IPS-15b (cell line): Measurements from ENCODE around the gene UBE2F.

Source experiments
- H3K27me3 ChIP-seq: one replicate; pipeline ENCODE4 v1.6.1; 2013; ENCODE audit warnings: low read length; ENCODE audit not compliant: control insufficient read depth, insufficient read depth
- H3K36me3 ChIP-seq: one replicate; pipeline ENCODE4 v1.6.1; 2013; ENCODE audit warnings: low read length; ENCODE audit not compliant: control insufficient read depth, insufficient read depth
- H3K4me1 ChIP-seq: one replicate; pipeline ENCODE4 v1.6.1; 2013; ENCODE audit warnings: mild to moderate bottlenecking, low read length; ENCODE audit not compliant: control insufficient read depth, insufficient read depth
- H3K4me3 ChIP-seq: one replicate; pipeline ENCODE4 v1.5.1; 2013; ENCODE audit warnings: low read depth, low read length
- H3K9ac ChIP-seq: one replicate; pipeline ENCODE4 v1.6.1; 2013; ENCODE audit warnings: low read depth, mild to moderate bottlenecking, low read length
- H3K9me3 ChIP-seq: one replicate; pipeline ENCODE4 v1.6.1; 2013; ENCODE audit warnings: mild to moderate bottlenecking, low read length; ENCODE audit not compliant: control insufficient read depth, insufficient read depth

The UBE2F gene

DNA sequence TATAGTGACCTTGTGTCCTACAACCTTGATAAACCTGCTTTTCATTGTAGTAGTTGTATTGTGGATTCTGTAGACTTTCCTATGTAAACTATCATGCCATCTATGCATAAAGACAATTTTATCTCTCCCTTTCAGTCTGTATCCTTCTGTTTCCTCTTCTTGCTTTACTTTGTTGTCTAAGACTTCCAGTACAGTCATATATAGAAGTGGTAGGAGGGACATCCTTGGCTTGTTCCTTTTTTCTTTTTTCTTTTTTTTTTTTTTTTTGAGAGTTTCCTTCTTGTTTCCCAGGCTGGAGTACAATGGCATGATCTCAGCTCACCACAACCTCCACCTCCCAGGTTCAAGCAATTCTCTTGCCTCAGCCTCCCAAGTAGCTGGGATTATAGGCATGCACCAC is 39.7 kb downstream of the UBE2F start:
- Histone ChIP-seq H3K4me3 (no peak overlapping the region), H3K9ac (no peak overlapping the region), H3K4me1 (no peaks in the 10 kb centered on the region), H3K27me3 (no peaks in the 10 kb centered on the region), H3K9me3 (no peaks in the 10 kb centered on the region), H3K36me3 (no peaks in the 10 kb centered on the region)

DNA sequence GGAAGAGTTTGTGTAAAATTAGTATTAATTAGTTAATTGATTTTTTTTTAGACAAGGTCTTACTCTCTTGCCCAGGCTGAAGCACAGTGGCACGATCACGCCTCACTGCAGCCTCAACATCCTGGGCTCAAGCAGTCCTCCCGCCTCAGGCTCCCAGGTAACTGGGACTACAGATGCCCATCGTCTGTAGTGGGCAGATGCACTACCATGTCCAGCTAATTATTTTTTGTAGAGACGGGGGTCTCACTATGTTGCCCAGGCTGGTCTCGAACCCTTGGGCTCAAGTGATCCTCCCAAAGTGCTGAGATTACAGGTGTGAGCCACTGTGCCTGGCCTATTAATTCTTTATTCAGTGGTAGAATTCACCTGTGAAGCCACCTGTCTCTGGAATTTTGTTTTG is 41.1 kb downstream of the UBE2F start:
- Histone ChIP-seq H3K4me3 (no peak overlapping the region), H3K9ac (no peak overlapping the region), H3K4me1 (no peaks in the 10 kb centered on the region), H3K27me3 (no peaks in the 10 kb centered on the region), H3K9me3 (no peaks in the 10 kb centered on the region), H3K36me3 (no peaks in the 10 kb centered on the region)

DNA sequence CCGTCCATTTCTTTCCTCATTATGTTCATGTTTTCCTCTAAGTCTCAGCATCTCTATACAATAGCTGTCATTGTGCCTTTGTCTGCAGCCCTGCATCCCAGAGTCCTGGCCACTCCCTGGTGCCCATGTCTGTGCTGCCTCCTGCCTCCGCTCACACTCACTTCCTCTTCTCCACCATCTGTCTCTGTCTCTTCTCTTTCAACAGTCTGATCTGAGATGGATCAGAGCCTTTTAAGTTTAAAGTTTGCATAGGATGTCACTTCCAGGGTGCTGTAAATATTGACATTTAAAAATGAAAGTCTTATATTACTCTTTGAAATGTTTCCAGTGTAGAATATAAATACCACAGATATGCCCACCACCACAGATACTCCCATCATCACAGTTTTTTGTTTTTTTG is 42.7 kb downstream of the UBE2F start:
- Histone ChIP-seq H3K4me3 (no peak overlapping the region), H3K9ac (no peak overlapping the region), H3K27me3 (no peaks in the 10 kb centered on the region), H3K36me3 (peaks cover 2% of the 10 kb centered on the region), H3K9me3 (no peaks in the 10 kb centered on the region), H3K4me1 (no peaks in the 10 kb centered on the region)

DNA sequence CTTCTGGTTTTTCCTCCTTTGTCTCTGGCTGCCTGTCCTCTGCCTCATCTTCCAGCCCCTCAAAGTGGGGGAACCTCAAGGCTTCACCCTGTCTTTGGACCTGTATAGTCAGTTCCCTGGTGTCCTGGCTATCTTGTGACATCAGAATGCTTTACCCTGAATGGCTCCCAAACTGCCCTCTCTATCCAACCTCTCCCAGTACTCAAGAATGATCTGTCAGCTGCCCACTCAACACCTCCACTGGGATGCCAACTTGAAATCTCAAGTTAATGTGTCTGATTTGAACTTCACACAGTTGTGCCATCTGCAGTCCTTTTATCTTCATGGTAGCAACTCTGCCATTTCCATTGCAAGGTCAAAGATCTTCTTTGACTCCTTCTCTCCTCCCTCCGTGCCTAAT is 43.8 kb downstream of the UBE2F start:
- Histone ChIP-seq H3K27me3 (no peaks in the 10 kb centered on the region), H3K4me1 (no peaks in the 10 kb centered on the region), H3K36me3 (peaks cover 2% of the 10 kb centered on the region), H3K9ac (no peak overlapping the region), H3K4me3 (no peak overlapping the region), H3K9me3 (no peaks in the 10 kb centered on the region)

DNA sequence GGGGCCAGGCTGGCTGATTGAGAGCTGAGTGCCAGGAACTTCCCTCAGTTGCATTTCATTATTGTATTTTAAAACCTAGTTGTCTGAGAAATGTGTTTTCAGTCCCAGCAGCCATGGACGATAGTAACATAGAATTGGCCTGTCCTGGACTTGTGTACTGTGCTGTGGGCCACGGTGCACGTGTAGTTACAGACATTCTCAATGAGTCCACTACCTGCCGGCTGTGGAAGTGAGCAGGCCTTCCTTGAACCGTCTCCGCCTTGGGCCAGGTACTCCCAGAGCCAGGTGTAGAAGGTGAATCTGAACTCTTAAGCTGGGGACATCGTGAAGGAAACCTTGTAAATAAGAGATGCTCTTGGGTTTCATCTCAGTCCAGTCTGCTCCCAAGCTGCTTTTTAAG is 47.0 kb downstream of the UBE2F start:
- H3K9me3 ChIP-seq = no peaks in the 10 kb centered on the region
- peaks cover 2% of the 10 kb centered on the region for H3K36me3 ChIP-seq
- H3K27me3 ChIP-seq = no peaks in the 10 kb centered on the region
- no peaks in the 10 kb centered on the region for H3K4me1 ChIP-seq
- H3K9ac ChIP-seq = no peak overlapping the region
- no peak overlapping the region for H3K4me3 ChIP-seq

DNA sequence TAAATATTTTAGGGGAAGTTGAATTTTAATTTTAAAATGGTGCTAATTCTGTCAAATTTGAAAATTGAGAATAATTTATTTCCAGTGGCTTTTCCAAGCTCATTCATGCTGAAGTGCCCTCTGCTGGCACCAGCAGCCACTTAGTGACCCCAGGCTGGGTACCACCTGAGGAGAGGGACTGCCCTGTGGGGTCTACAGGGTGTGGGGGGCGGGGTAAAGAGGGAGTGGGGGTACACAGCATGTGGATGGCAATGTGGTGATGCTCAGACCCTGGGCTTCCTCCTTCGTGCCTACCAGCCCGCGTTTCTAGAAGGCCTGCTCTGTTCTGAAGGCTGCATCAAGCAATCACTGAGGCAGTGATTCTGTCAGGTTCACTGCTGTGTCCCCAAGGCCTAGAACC is 48.9 kb downstream of the UBE2F start:
- H3K4me1 ChIP-seq = no peaks in the 10 kb centered on the region
- H3K36me3 ChIP-seq = peaks cover 2% of the 10 kb centered on the region

DNA sequence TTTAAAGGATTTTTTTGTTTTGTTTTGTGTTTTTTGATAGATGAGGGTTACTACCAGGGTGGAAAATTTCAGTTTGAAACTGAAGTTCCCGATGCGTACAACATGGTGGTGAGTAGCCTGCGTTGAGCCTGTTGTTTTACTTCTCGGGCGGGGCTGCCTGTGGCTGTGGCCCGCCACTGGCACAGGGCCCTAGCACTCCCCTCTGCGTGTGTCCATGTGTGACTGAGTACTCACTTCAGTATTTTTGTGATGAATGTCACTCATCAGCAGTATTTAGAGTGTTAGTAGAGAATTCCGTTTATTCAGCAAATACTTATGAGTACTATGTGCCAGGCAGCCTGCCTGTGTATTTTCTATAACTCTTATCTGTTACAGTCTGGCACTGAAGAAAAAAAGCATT is 49.7 kb downstream of the UBE2F start:
- peaks cover 2% of the 10 kb centered on the region for H3K36me3 ChIP-seq
- no peaks in the 10 kb centered on the region for H3K27me3 ChIP-seq
- H3K4me1 ChIP-seq = no peaks in the 10 kb centered on the region
- H3K4me3 ChIP-seq = no peak overlapping the region
- no peak overlapping the region for H3K9ac ChIP-seq
- H3K9me3 ChIP-seq = no peaks in the 10 kb centered on the region

More for the DNA sequence above, 48.9 kb downstream of the UBE2F start:
- H3K9ac ChIP-seq = no peak overlapping the region
- no peaks in the 10 kb centered on the region for H3K27me3 ChIP-seq
- H3K4me3 ChIP-seq = no peak overlapping the region
- no peaks in the 10 kb centered on the region for H3K9me3 ChIP-seq

DNA sequence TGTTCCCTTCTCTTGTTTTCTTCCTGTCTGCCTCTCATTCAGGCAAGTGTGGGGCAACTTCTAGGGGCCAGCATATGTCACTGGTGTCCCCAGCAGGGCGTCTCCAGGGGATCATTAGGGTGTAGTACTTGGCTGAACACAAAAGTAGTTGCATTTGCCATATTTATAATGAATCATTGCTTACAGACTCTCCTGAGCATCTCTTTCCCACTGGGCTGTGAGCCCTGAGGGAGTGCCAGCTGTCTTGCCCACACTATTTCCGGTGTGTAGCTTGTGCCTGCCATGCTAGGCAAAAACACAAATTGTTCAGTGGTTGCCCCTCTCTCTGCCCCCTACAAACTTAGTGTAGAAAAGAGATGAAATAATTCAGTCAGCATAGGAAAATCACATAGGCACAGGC is 53.1 kb downstream of the UBE2F start:
- no peaks in the 10 kb centered on the region for H3K27me3 ChIP-seq
- H3K4me1 ChIP-seq = no peaks in the 10 kb centered on the region
- H3K36me3 ChIP-seq = peaks cover 1% of the 10 kb centered on the region
- no peaks in the 10 kb centered on the region for H3K9me3 ChIP-seq
- no peak overlapping the region for H3K9ac ChIP-seq
- no peak overlapping the region for H3K4me3 ChIP-seq

DNA sequence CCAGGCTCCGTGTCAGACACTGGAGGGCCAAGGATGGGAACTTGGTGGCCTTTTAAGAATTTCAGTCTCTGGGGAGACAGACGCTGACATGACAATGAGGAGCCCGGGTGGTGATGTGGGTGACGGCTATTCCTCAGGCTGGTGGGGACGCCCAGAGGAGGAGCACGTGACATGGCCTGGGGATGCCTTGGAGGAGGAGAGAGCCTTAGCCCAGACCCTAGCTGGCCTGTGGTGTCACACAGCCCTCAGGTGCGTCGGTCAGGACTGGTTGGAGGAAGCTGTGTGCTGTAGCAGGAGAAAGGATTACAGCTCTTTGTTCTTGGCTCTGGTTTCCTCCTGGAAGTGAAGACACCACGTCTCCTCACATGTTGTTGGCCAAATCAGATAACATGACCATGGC is 54.0 kb downstream of the UBE2F start:
- H3K4me1 ChIP-seq = no peaks in the 10 kb centered on the region
- no peaks in the 10 kb centered on the region for H3K27me3 ChIP-seq
- peaks cover 3% of the 10 kb centered on the region for H3K36me3 ChIP-seq
- no peaks in the 10 kb centered on the region for H3K9me3 ChIP-seq
- H3K4me3 ChIP-seq = no peak overlapping the region
- no peak overlapping the region for H3K9ac ChIP-seq

DNA sequence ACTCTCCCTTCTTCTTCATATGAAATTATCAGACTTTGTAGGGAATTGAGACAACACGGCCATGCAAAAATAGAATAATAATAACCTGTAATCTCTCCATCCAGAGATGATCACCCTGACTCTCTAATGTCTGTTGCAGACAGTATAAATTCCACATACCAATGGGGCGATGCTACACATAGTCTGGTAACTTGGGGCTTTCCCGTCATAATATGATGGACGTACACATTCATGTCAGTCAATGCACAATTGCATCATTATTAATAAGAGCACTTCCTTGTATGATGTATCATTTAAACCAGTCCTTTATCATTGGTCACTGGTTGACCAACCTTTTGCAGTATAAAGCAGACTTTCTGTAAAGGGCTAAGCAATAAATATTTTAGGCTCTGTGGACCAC is 54.5 kb downstream of the UBE2F start:
- H3K4me3 ChIP-seq = no peak overlapping the region
- no peaks in the 10 kb centered on the region for H3K27me3 ChIP-seq
- H3K9me3 ChIP-seq = no peaks in the 10 kb centered on the region
- H3K36me3 ChIP-seq = peaks cover 3% of the 10 kb centered on the region
- H3K4me1 ChIP-seq = no peaks in the 10 kb centered on the region
- no peak overlapping the region for H3K9ac ChIP-seq

DNA sequence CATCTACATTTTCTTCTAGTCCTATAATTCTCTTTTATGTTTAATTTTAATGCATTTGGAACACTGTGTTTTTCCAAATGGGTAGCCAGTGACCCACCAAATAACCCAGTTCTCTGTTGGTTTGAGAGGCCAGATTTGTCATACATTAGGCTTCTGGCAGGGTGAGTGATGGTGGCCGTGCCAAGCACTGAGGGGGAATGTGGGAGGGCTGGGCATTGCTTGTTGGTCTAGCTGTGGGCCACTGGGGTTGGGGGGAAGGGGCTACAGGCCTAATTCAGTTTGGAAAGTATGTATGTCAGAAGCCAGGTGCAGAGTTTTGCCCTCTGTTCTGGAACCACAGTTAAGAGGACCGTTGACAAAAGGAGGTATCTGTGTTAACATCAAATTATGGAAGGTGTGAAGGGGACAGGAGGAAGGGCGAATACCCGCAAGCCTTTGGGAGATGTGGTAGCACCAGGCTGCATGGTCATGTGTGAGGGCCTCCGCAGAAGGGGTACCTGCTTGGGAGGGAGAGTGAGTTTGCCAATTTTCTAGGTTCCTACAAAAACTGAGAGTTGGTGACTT is 55.9 kb downstream of the UBE2F start:
- H3K9me3 ChIP-seq = no peaks in the 10 kb centered on the region
- peaks cover 3% of the 10 kb centered on the region for H3K36me3 ChIP-seq
- H3K4me3 ChIP-seq = no peak overlapping the region
- H3K4me1 ChIP-seq = no peaks in the 10 kb centered on the region
- no peaks in the 10 kb centered on the region for H3K27me3 ChIP-seq
- no peak overlapping the region for H3K9ac ChIP-seq

DNA sequence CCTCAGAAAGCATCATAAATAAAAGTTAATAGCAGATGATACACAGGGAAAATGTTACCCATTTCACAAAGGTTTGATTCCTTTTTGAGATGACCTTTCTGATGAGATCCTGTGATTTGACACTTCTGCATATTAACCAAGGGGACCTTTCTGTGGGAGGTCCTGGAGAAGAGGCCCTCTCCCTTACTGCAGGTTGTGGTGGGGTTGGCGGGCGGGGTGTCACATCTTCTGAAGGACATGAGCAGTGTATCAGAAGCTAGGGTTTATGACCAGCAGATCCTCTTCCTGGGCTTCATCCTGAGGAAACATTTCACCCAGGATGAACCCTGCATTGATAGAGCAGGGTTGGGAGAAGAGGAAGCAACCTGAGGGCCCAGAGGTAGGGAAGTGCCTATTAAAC is 56.8 kb downstream of the UBE2F start:
- H3K9me3 ChIP-seq = no peaks in the 10 kb centered on the region
- peaks cover 3% of the 10 kb centered on the region for H3K36me3 ChIP-seq
- no peaks in the 10 kb centered on the region for H3K4me1 ChIP-seq
- no peaks in the 10 kb centered on the region for H3K27me3 ChIP-seq
- H3K9ac ChIP-seq = no peak overlapping the region
- no peak overlapping the region for H3K4me3 ChIP-seq

DNA sequence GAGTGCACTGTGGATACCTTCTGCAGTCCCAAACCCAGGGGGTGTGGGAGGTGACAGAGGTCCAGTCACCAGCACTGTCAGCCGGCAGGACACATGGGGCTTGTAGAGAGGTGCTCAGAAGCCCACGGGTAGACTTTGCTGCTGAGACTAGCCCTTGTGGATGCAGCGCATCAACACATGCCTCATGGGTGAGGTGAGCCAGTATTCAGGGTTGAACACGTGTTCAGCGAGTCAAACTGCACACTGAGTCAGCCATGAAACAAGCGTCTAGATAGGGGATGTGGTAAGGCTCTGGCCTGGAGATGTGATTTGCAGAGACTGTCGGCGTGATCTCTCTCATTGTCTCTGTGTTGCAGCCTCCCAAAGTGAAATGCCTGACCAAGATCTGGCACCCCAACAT is 58.2 kb downstream of the UBE2F start:
- H3K9ac ChIP-seq = no peak overlapping the region

More for the DNA sequence above, 58.2 kb downstream of the UBE2F start:
- Histone ChIP-seq H3K9me3 (no peaks in the 10 kb centered on the region), H3K36me3 (peaks cover 3% of the 10 kb centered on the region), H3K4me1 (no peaks in the 10 kb centered on the region), H3K4me3 (no peak overlapping the region), H3K27me3 (no peaks in the 10 kb centered on the region)
